ENCODE data around the gene CELSR1. TPM values are rescaled to one million over a fixed set of nuclear protein-coding genes. Genes with fewer than 3 reads are reported as not detected.
"Not testable (repeated sequence)": the region's sequence is repeated elsewhere in the genome, so short reads cannot be mapped to it uniquely, and the experiment has no call there.

Gene CELSR1
- total and polyA plus RNA-seq, 10 donors: 4.3 to 13.1 (median 8.4) TPM

- 55 to 72% (median 68%) methylated on average over 4 of the region's 4 CpGs for WGBS, 5 donors
- H3K27ac ChIP-seq: no peak overlapping the region
- no peaks in the 10 kb centered on the region for H3K36me3 ChIP-seq
- peaks cover 0 to 2% (median 0%) of the 10 kb centered on the region in 6 donors for H3K4me1 ChIP-seq
- peaks cover 0 to 63% (median 4%) of the 10 kb centered on the region in 7 donors for H3K27me3 ChIP-seq (replicated peaks in 1 of 7)
- DNase-seq: no peak
- no peak overlapping the region for H3K4me3 ChIP-seq
- H3K9me3 ChIP-seq: no peaks in the 10 kb centered on the region
- intact Hi-C loops (cut with DNase I; ENCODE audit: low total_unique reads): no loop called here
- TF ChIP-seq CTCF (IDR thresholded peaks at IDR 0.05 in 8 of 11, conservative IDR thresholded peaks at IDR 0.05 in 3 of 11) (no peak), POLR2A (IDR thresholded peaks at IDR 0.05) (no peak), POLR2AphosphoS5 (IDR thresholded peaks at IDR 0.05) (no peak)
Measured at GRCh38 chr22:46504584-46504983, 32.8 kb downstream of the CELSR1 start.

- intact Hi-C loops (cut with DNase I; ENCODE audit: low total_unique reads): no loop called here
- H3K27ac ChIP-seq: no peak overlapping the region
- no peak for TF ChIP-seq CTCF (IDR thresholded peaks at IDR 0.05 in 8 of 11, conservative IDR thresholded peaks at IDR 0.05 in 3 of 11)
- no peak for TF ChIP-seq POLR2AphosphoS5 (IDR thresholded peaks at IDR 0.05)
- H3K36me3 ChIP-seq: no peaks in the 10 kb centered on the region
- H3K4me1 ChIP-seq: peaks cover 0 to 4% (median 0%) of the 10 kb centered on the region in 6 donors
- DNase-seq: no peak
- no peaks in the 10 kb centered on the region for H3K9me3 ChIP-seq
- WGBS, 5 donors: 63 to 76% (median 71%) methylated on average over 16 to 17 of the region's 17 CpGs
- H3K4me3 ChIP-seq: no peak overlapping the region
- H3K27me3 ChIP-seq (replicated peaks in 1 of 7): peaks cover 0 to 64% (median 4%) of the 10 kb centered on the region in 7 donors
Measured at GRCh38 chr22:46502440-46503175, 34.8 kb downstream of the CELSR1 start.

GRCh38 chr22:46501701-46502100, 35.7 kb downstream of the CELSR1 start:
- no peak overlapping the region for H3K4me3 ChIP-seq
- no peak overlapping the region for H3K27ac ChIP-seq
- H3K9me3 ChIP-seq: no peaks in the 10 kb centered on the region
- 82 to 92% (median 87%) methylated on average over 3 of the region's 3 CpGs for WGBS, 5 donors
- H3K4me1 ChIP-seq: peaks cover 0 to 4% (median 0%) of the 10 kb centered on the region in 6 donors
- peaks cover 0 to 57% (median 4%) of the 10 kb centered on the region in 7 donors for H3K27me3 ChIP-seq (replicated peaks in 1 of 7)
- no peak for TF ChIP-seq CTCF (IDR thresholded peaks at IDR 0.05 in 8 of 11, conservative IDR thresholded peaks at IDR 0.05 in 3 of 11)
- no peak for TF ChIP-seq POLR2AphosphoS5 (IDR thresholded peaks at IDR 0.05)
- no peak for TF ChIP-seq POLR2A (IDR thresholded peaks at IDR 0.05)
- DNase-seq: no peak
- intact Hi-C loops (cut with DNase I; ENCODE audit: low total_unique reads): no loop called here
- H3K36me3 ChIP-seq: no peaks in the 10 kb centered on the region

GRCh38 chr22:46501265-46501664, 36.2 kb downstream of the CELSR1 start:
- H3K27me3 ChIP-seq (replicated peaks in 1 of 7): peaks cover 0 to 57% (median 4%) of the 10 kb centered on the region in 7 donors
- H3K9me3 ChIP-seq; DNase-seq; H3K4me1 ChIP-seq; H3K4me3 ChIP-seq; H3K36me3 ChIP-seq; intact Hi-C loops (cut with DNase I; ENCODE audit: low total_unique reads); H3K27ac ChIP-seq: not testable (repeated sequence)
- WGBS, 5 donors: 87 to 97% (median 93%) methylated on average over 12 of the region's 12 CpGs

All from spleen (tissue), 11 donors.